NCI-H2029 treated with DMSO at 0.1 percent for 48 hours (cell line): Measurements from ENCODE around the gene HIVEP3.
A peak's percentile ranks its signal among the peaks of the same experiment; 100 is the strongest.
"Not testable (repeated sequence)": the region's sequence is repeated elsewhere in the genome, so short reads cannot be mapped to it uniquely, and the experiment has no call there.

Source experiments
- DNase-seq: peaks from one replicate; lab custom pipeline; 2025; lab: John Stamatoyannopoulos, UW

HIVEP3 gene

GRCh38 chr1:41921271-41921670 is 2.5 kb upstream of the HIVEP3 start:
- DNase-seq, result not testable (repeated sequence)

- no peak for DNase-seq
Observed at GRCh38 chr1:41920658-41921057, 1.9 kb upstream of the HIVEP3 start.

- peak; percentile 100 for DNase-seq
Observed at GRCh38 chr1:41919764-41920397, 1.2 kb upstream of the HIVEP3 start.

DNA sequence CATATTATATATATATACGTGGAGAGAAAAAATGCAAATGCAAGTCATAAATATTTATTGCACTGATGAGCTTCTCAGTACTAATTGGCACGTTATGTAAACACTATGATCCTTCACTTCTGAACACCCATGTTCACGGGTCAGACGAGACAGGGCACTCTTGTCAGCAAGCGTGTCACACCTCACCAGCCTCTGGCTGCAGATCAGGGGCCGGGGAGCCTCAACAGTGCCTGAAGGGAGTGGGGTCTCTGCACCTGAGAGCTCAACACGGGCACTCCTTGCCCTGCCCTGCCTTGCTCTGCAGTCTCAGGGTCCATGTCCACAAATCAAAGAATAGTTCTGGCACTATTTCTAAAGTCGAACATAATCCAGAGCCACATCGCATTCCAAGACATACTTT is 409 bp upstream of the HIVEP3 start:
- peak; percentile 99 for DNase-seq

GRCh38 chr1:41917835-41918449 is 780 bp downstream of the HIVEP3 start:
- DNase-seq, result peak; percentile 96

GRCh38 chr1:41917076-41917475 is 1.6 kb downstream of the HIVEP3 start:
- no peak for DNase-seq

GRCh38 chr1:41915786-41916571 is 2.7 kb downstream of the HIVEP3 start:
- peak; percentile 99 for DNase-seq

GRCh38 chr1:41914516-41914915 is 4.2 kb downstream of the HIVEP3 start:
- peak; percentile 57 for DNase-seq

DNA sequence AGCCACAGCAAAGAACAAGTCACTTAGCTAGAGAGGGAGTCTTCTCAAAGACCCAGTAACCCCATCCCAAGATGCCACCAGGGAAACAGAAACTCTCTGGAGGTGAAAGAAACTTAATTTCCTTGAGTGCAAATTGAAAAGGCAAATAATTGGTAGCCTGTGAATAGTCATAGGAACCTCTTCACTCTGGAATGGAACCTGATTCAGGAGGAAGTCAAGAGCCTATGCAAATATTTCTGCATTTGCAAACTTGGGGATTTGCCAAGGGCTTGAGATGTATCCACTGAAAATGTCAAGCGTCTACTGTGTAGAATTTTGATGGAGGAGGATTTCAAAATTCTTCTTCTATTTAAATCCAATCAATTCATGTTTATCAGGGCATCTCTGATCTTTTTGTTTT is 5.7 kb downstream of the HIVEP3 start:
- DNase-seq, result peak; percentile 100

DNA sequence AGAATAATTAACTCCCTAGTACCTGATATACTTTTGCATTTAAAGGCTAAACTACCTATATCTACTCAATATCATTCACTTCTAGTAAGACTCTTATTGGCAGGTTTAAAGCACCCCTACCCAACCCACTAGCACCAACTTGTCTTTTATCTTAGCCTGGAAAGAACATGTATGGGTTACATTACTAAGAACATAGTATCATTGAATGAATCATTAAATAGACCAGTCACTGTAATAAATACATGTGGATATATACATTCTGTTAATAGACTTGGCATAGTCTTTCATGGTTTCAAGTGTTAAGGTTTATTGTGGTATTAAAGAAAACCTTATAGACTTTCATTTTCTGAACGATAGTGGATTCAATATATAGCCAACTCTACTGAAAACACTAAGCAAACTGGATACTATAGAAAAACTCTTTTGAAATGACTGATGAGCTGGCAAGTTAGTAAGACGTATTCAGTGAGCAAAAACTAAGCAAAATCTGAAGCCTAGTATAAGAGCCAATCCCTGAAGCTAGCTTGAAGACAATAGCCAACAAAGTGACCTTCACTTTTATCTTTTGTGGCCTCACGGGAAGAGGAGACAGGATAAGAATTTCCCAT is 10.3 kb downstream of the HIVEP3 start:
- no peak for DNase-seq

DNA sequence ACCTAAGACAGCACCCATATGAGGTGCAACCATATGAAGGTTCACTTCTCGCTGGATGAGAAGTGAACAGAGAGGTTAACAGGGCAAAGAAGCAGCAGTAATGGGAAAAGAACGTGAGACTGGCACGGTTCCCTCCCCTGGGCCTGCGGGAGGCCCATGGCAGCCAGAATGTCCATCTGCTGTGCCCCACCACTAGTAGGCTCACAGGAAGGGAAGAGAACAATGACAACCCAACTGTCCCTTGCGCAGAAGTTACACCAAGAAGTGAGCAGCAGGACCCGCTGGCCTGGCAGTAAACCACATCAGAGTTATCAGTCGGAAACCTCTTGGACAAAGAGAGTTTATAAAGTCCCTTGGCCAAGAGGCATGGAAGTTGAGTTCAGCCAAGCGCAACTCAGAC is 11.3 kb downstream of the HIVEP3 start:
- DNase-seq, result no peak

DNA sequence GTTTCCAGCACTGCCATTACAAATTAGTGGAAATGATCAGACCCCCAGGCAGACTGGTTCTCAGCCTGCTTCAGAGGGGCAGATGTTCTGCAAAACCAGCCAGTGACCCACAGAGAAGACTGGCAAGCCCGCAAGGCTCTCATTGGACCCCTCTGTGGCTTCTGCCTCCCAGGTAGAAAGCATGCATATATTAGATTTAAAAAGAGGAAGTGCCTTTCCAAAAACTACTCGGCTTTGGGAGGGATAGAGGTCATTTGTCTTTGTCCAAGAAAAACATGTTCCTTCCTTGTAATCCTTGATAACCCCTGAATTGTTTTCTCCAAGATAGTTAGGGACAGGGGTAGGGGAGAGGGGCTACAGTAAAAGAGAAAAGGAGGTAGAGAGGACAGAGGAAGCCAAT is 11.8 kb downstream of the HIVEP3 start:
- DNase-seq, result no peak

DNA sequence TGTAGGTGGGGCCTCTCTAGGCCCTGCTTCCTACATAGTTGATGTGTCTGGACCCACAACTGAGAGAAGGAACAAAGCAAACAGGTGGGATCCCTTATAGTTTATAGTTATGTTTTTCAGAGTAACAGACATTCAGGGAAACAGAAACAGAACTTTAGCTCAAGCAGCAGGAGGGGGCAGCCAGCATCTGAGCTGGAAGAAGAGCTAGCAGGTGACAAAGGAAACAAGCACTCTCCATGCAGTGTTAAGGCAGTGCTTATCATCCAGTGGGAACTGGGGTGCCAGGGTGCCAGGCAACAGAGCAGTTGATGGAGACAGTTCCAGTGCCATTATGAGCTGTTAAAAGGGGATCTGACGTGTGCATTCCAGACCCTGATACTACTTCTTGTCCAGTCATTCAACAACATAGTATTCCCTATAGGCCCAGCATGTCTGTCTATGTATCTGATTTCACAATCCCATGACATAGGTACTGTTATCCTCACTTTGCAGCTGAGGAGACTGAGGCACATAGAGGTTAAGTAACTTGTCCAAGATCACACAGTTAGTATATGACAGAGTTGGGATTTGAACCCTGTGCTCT is 13.5 kb downstream of the HIVEP3 start:
- no peak for DNase-seq

- DNase-seq, result peak; percentile 29
Observed at GRCh38 chr1:41902664-41903063, 16.1 kb downstream of the HIVEP3 start.

DNA sequence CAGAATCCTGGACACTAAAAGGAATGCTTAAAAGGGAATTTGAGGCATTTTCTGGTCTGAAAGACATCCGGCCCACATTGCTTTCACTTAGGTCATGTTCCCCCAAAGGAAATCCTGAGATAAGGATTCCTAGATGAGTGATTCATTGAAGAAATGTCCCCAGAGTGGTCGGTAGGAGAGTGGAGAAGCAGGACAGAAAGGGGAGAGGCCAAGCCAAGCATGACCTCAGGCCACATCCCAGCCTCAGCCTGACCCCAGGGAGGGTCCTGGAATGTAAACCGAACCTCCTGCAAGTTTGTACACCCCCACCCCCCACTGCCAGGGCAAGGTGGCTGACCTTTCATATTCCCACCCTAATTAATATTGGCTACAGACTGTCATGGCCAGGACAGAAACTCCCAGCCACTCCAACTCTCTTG is 16.6 kb downstream of the HIVEP3 start:
- no peak for DNase-seq

- DNase-seq, result no peak
Observed at GRCh38 chr1:41901551-41901950, 17.2 kb downstream of the HIVEP3 start.

- DNase-seq, result no peak
Observed at GRCh38 chr1:41900603-41901444, 17.9 kb downstream of the HIVEP3 start.

DNA sequence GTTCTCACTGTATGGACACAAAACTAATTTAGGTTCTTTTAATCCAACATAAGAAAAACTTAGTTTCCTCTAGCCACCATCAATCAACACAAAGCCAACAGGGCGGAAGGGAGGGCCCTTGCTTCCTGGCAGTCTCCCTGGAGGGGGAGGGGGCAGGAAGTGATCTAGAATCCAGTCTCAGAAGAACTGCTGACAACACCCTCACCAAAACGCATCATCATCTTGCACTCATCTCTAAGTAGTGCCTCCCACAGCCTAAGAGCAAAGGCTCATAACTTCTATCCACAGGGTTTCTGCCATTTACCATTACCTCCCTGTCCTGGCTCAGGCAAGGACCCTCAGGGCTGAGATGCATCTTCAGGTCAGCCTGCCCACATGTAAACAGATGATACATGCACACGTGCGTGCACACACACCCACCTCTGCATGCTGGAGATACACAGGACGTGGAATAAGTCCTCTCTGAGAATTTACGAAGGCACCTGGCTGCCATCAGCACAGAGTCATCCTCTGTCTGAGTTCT is 20.5 kb downstream of the HIVEP3 start:
- peak; percentile 65 for DNase-seq

- no peak for DNase-seq
Observed at GRCh38 chr1:41895552-41895951, 23.2 kb downstream of the HIVEP3 start.

DNA sequence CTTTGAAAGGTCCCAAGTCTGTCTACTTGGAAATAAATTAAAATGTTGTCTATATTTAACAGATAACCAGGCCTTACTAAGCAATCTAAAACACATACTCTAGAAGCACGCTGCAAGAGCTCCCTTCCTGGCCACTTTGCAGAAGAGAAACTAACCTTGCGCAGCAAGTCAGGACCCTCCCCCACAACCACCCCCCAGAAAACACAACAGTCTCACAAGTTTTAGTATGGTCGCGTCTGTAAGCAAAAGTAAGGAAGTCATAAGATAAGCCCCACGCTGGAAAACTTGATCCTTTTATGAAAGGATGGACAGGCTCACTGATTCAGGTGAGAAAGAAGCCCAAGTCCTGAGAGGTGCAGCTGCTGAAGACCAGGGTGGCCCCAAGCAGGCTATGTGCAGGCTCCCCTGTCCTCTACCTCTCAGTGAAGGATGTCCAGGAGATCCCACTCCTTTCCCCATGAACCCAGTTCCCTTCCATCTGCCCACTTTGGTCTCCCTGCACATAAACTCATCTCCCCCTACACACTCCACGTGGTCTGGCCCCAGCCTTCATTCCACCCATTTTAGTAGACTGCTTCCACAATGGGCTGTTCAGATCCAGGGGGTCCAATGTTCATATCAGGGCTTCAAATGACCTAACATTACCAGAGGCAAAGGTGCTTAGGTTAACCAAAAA is 23.8 kb downstream of the HIVEP3 start:
- DNase-seq, result no peak
